K562 (cell line): ENCODE results near the gene GARNL3. TPM values are rescaled to one million over a fixed set of nuclear protein-coding genes. Genes with fewer than 3 reads are reported as not detected.
A peak's percentile ranks its signal among the peaks of the same experiment; 100 is the strongest.

Source experiments
- ATAC-seq: fragments of 200-7000 bp; cut with Tn5 transposase; 3 replicates; pipeline ENCODE4 v1.9.1; 2020; ENCODE audit warnings: moderate library complexity
- BruUV-seq: library from RNA; stranded (reverse); fragments of 400-500 nt; replicated peaks from 2 replicates; lab custom pipeline; 2021; lab: Mats Ljungman, UMichigan
- CTCF ChIA-PET: fragments of 300-600 bp; formaldehyde crosslinking; extraction: SDS; loops from one replicate; lab custom pipeline; 2021; ENCODE audit warnings: low intra/inter-chr PET ratio; lab: Yijun Ruan, JAX
- POLR2A ChIA-PET: fragments of 300-600, 350-650 bp; sonication (Branson Sonifier 250); formaldehyde crosslinking; extraction: SDS; loops from one replicate; lab custom pipeline; 2021; ENCODE audit warnings: antibody characterized with exemption, inconsistent platforms; lab: Yijun Ruan, JAX
- DNase-seq, 4 experiments: peaks; one replicate each; pipeline versions ENCODE4 v3.0.0 to v3.0.0-alpha.2; 2011 to 2018; ENCODE audit warnings: low spot score in 3 of 4, mixed read lengths in 3 of 4; ENCODE audit errors: extremely low read depth in 1 of 4
- FAIRE-seq: peaks from 2 replicates; lab custom pipeline; 2011; peaks lifted over from hg19 to GRCh38; lab: Jason Lieb, UNC
- H2AFZ ChIP-seq: 2 replicates; pipeline ENCODE4 v1.6.0; 2011; ENCODE audit warnings: low read depth, low read length, control low read depth, inconsistent platforms
- H3K27ac ChIP-seq: fragments of 200-600 bp; 3 replicates; pipeline ENCODE4 v1.8.0; 2011; ENCODE audit warnings: low read depth, mild to moderate bottlenecking, control low read depth, inconsistent platforms, low read length, moderate library complexity, mixed read lengths; ENCODE audit errors: extremely low read depth
- H3K27me3 ChIP-seq, 2 experiments: fragments of 300-600 bp in 1 of 2; 2 replicates in 1 of 2; 3 replicates in 1 of 2; pipeline versions ENCODE4 v1.6.0 to v1.8.0; 2011; ENCODE audit warnings: inconsistent platforms in 2 of 2, low read length in 2 of 2, mild to moderate bottlenecking in 1 of 2, mixed read lengths in 1 of 2, moderate library complexity in 1 of 2; ENCODE audit not compliant: control insufficient read depth in 2 of 2, insufficient read depth in 2 of 2
- H3K36me3 ChIP-seq: fragments of 300-600 bp; 3 replicates; pipeline ENCODE4 v1.8.0; 2011; ENCODE audit warnings: mild to moderate bottlenecking, low read length, inconsistent platforms; ENCODE audit not compliant: control insufficient read depth, insufficient read depth
- H3K4me1 ChIP-seq, 2 experiments: fragments of 200-600 bp in 1 of 2; replicated peaks in 1 of 2; 2 replicates in 1 of 2; 3 replicates in 1 of 2; pipeline versions ENCODE4 v1.5.1 to v1.8.0; 2011; ENCODE audit warnings: inconsistent platforms in 2 of 2, low read length in 2 of 2, mild to moderate bottlenecking in 1 of 2, mixed read lengths in 1 of 2, moderate library complexity in 1 of 2; ENCODE audit not compliant: control insufficient read depth in 2 of 2, insufficient read depth in 2 of 2
- H3K4me2 ChIP-seq: 2 replicates; pipeline ENCODE4 v1.6.1; 2011; ENCODE audit warnings: low read length, control low read depth, inconsistent platforms, mixed read lengths; ENCODE audit not compliant: insufficient read depth
- H3K4me3 ChIP-seq: fragments of 200-600 bp; sonication (generic), shearing (Covaris generic); 2 replicates; pipeline ENCODE4 v1.5.1; 2016; ENCODE audit warnings: control low read depth, inconsistent platforms
- H3K79me2 ChIP-seq: fragments of 200-600 bp; 3 replicates; pipeline ENCODE4 v1.8.0; 2011; ENCODE audit warnings: low read length, inconsistent platforms; ENCODE audit not compliant: control insufficient read depth, insufficient read depth
- H3K9ac ChIP-seq, 2 experiments: 2 replicates each; pipeline versions ENCODE4 v1.6.0 to v1.6.1; 2011; ENCODE audit warnings: low read depth in 2 of 2, low read length in 2 of 2, control low read depth in 1 of 2, inconsistent platforms in 1 of 2, mild to moderate bottlenecking in 1 of 2, mixed read lengths in 1 of 2; ENCODE audit not compliant: insufficient read depth in 1 of 2
- H3K9me1 ChIP-seq: one replicate; pipeline ENCODE4 v1.6.0; 2011; ENCODE audit warnings: inconsistent platforms, mild to moderate bottlenecking, low read length, moderate library complexity; ENCODE audit not compliant: control insufficient read depth, insufficient read depth
- H3K9me3 ChIP-seq: replicated peaks from 2 replicates; pipeline ENCODE4 v1.5.1; 2011; ENCODE audit warnings: low read depth, low read length, inconsistent platforms; ENCODE audit not compliant: control insufficient read depth, insufficient read depth
- H4K20me1 ChIP-seq: replicated peaks from 2 replicates; pipeline ENCODE4 v1.6.1; 2011; ENCODE audit warnings: low read length, inconsistent platforms, mixed read lengths; ENCODE audit not compliant: control insufficient read depth, insufficient read depth
- FOXJ2 ChIP-seq: fragments of 200-800 bp; sonication (Bioruptor generic); IDR thresholded peaks from 2 replicates; pipeline ENCODE4 v1.6.1; 2016; ENCODE audit warnings: missing genetic modification characterization, missing compliant biosample characterization
- JUND ChIP-seq, 2 experiments: IDR thresholded peaks; 2 replicates in 1 of 2; 3 replicates in 1 of 2; pipeline ENCODE4 v1.6.1; 2011; ENCODE audit warnings: borderline replicate concordance in 2 of 2, low read depth in 2 of 2, low read length in 2 of 2, improper control_type of control experiment in 1 of 2, missing biosample characterization in 1 of 2, missing genetic modification characterization in 1 of 2, missing genetic modification reagents in 1 of 2
- ZNF232 ChIP-seq: sonication (generic); formaldehyde crosslinking; IDR thresholded peaks from 2 replicates; pipeline ENCODE4 v1.8.0; 2022; ENCODE audit warnings: mild to moderate bottlenecking, missing genetic modification reagents
- ZNF766 ChIP-seq: fragments of 200-800 bp; sonication (Bioruptor generic); conservative IDR thresholded peaks from 2 replicates; pipeline ENCODE4 v1.6.1; 2016; ENCODE audit warnings: missing genetic modification characterization, missing compliant biosample characterization
- WGBS: fragments of 100-300 bp; shearing (Covaris generic); methylation state at CpG from one replicate; pipeline ENCODE4 v1.1.6; 2016; ENCODE audit warnings: low coverage, mixed read lengths; ENCODE audit not compliant: insufficient coverage; ENCODE audit errors: missing lambda C conversion rate; 5-methylcytosine and 5-hydroxymethylcytosine counted together
- in situ Hi-C: fragments of 300-500 bp; cut with MboI; formaldehyde crosslinking; loops from 4 replicates; pipeline ENCODE4 v1.15.0; 2018; ENCODE audit warnings: inconsistent platforms, mixed read lengths
- intact Hi-C: fragments of 100-400 bp; cut with micrococcal nuclease; formaldehyde crosslinking; loops from 2 replicates; pipeline ENCODE4 v1.14.2; 2022
- polyA plus RNA-seq, 8 experiments: library from polyadenylated mRNA; depleted of rRNA in 4 of 8; stranded (reverse) in 5 of 8; unstranded in 3 of 8; fragments of >200 nt; fragmentation: Nextera tagmentation in 2 of 8; fragmentation: Illumina TruSeq in 1 of 8; extraction: Ambion mirVana in 2 of 8; extraction: Trizol in 1 of 8; gene quantifications; 2 replicates each; pipeline versions ENCODE4 v1.2.1 to v1.2.3, GENCODE V29; 2011 to 2014; ENCODE audit warnings: inconsistent platforms in 1 of 8, missing spikeins in 1 of 8
- total RNA-seq, 7 experiments: library from RNA; depleted of rRNA in 6 of 7; stranded (reverse); fragments of >200 nt in 6 of 7; fragmentation: Illumina TruSeq in 2 of 7; extraction: Trizol in 2 of 7; gene quantifications; 2 replicates each; pipeline versions ENCODE4 v1.2.1 to v1.2.3, GENCODE V29; 2011 to 2021; ENCODE audit warnings: low replicate concordance in 1 of 7
- TF ChIP-seq, protein P1 (sequence below): fragments of 450-650 bp; IDR thresholded peaks from 2 replicates; pipeline ENCODE4 v1.6.1; 2018; ENCODE audit not compliant: partially characterized antibody
- TF ChIP-seq, protein P2 (sequence below): IDR thresholded peaks from 2 replicates; pipeline ENCODE4 v1.6.1; 2011; ENCODE audit not compliant: insufficient read length; ENCODE audit errors: extremely low read depth

The GARNL3 gene
- total and polyA plus RNA-seq, 9 of the 15 experiments (the other 6 are each of a cell fraction or from before 2014, with no cell fraction given), result 0.35 to 2.7 (median 1.6) TPM

DNA sequence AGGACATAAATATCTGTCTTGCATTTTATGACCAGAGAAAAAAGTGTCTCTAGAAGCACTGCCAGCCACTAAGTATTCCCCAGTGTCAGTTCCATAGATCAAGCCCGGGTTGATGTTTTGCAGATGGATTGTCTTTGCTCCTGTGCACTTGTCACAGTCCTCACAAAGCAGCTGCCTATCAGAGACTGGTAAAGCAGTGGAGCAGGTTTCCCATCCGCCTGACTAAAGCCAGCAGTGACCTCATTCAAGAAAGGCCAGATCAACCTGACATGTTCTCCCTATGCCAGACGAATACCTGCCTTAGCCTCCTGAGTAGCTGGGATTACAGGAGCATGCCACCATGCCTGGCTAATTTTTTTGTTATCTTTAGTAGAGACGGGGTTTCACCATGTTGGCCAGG lies 26.8 kb upstream of the GARNL3 start (continued):
- TF ChIP-seq JUND (IDR thresholded peaks at IDR 0.05; ENCODE audit: borderline replicate concordance, low read depth, low read length) (no peak), JUND (tag; IDR thresholded peaks at IDR 0.05; ENCODE audit: borderline replicate concordance, low read depth, low read length) (no peak)

DNA sequence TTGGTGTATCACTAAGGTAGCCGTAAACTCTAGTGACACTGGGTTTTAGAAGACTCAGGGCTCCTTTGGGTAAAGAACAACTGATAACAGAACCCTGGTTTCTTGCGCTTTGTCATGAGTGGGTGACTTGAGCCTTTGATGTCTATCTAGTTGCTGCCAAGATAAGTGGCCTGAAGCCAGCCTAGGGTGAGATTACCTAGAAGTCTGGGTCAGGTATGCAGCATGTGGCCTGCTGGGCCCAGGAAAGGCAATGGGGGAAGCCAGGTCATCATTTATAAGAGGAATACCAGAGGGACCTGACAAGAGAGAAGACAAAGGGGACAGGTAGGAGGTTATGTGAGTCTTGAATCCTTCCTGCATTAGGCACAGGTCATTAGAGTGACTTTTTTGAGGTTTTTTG lies 23.2 kb upstream of the GARNL3 start:
- H3K9me3 ChIP-seq, result no peaks in the 10 kb centered on the region
- TF ChIP-seq ZNF766 (0 out of 2 replicates have a peak, but pooled peaks have one; percentile 37), ZNF232 (no peak), FOXJ2 (tag) (no peak)
- TF ChIP-seq, protein P1, sequence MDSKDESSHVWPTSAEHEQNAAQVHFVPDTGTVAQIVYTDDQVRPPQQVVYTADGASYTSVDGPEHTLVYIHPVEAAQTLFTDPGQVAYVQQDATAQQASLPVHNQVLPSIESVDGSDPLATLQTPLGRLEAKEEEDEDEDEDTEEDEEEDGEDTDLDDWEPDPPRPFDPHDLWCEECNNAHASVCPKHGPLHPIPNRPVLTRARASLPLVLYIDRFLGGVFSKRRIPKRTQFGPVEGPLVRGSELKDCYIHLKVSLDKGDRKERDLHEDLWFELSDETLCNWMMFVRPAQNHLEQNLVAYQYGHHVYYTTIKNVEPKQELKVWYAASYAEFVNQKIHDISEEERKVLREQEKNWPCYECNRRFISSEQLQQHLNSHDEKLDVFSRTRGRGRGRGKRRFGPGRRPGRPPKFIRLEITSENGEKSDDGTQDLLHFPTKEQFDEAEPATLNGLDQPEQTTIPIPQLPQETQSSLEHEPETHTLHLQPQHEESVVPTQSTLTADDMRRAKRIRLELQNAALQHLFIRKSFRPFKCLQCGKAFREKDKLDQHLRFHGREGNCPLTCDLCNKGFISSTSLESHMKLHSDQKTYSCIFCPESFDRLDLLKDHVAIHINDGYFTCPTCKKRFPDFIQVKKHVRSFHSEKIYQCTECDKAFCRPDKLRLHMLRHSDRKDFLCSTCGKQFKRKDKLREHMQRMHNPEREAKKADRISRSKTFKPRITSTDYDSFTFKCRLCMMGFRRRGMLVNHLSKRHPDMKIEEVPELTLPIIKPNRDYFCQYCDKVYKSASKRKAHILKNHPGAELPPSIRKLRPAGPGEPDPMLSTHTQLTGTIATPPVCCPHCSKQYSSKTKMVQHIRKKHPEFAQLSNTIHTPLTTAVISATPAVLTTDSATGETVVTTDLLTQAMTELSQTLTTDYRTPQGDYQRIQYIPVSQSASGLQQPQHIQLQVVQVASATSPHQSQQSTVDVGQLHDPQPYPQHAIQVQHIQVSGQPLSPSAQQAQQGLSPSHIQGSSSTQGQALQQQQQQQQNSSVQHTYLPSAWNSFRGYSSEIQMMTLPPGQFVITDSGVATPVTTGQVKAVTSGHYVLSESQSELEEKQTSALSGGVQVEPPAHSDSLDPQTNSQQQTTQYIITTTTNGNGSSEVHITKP, result peak; percentile 14
- TF ChIP-seq, protein P2, sequence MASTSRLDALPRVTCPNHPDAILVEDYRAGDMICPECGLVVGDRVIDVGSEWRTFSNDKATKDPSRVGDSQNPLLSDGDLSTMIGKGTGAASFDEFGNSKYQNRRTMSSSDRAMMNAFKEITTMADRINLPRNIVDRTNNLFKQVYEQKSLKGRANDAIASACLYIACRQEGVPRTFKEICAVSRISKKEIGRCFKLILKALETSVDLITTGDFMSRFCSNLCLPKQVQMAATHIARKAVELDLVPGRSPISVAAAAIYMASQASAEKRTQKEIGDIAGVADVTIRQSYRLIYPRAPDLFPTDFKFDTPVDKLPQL, result no peak
- no peak overlapping the region for H3K27ac ChIP-seq
- H3K4me3 ChIP-seq, result no peak overlapping the region
- no peaks in the 10 kb centered on the region for H3K36me3 ChIP-seq
- peaks cover 3 to 10% of the 10 kb centered on the region in 2 experiments; a peak in 4 of 5 replicates for H3K4me1 ChIP-seq
- H2AFZ ChIP-seq, result no peak overlapping the region
- no peak overlapping the region for H3K4me2 ChIP-seq
- no peak for ATAC-seq
- CTCF ChIA-PET, result no interaction called here
- WGBS, result 15% methylated on average over 2 of the region's 2 CpGs
- H3K27me3 ChIP-seq, result peaks cover 0 to 3% of the 10 kb centered on the region in 2 experiments; a peak in 1 of 5 replicates
- no peaks in the 10 kb centered on the region for H4K20me1 ChIP-seq
- no peaks in the 10 kb centered on the region for H3K9me1 ChIP-seq
- no peaks in the 10 kb centered on the region for H3K79me2 ChIP-seq
- in situ Hi-C loops (no loop called here), intact Hi-C loops (loop anchor here (10.0 kb wide), 1 partner anchor 57 kb away; no protein-coding TSS in a partner anchor)
- DNase-seq, result no peak
- no peak overlapping the region for H3K9ac ChIP-seq
- no TSS peak for BruUV-seq
- POLR2A ChIA-PET, result no interaction called here
- no peak for FAIRE-seq
